IPS-NIHi7 (cell line): ENCODE data around the gene KRTAP9-4.
"Not testable (repeated sequence)": the region's sequence is repeated elsewhere in the genome, so short reads cannot be mapped to it uniquely, and the experiment has no call there.

Experiments
- DNase-seq: peaks from one replicate; pipeline ENCODE4 v3.0.0; 2012; ENCODE audit warnings: mixed read lengths; ENCODE audit errors: extremely low spot score

Gene KRTAP9-4

GRCh38 chr17:41249637-41250240, at the start of gene KRTAP9-4:
Gene KRTAP9-4 (plus strand): TSS chr17:41249687. CDS start chr17:41249721, 34 bp downstream.
- DNase-seq, result peak; percentile 0

GRCh38 chr17:41211845-41212466, 37.5 kb upstream of the KRTAP9-4 start:
- DNase-seq, result no peak

DNA sequence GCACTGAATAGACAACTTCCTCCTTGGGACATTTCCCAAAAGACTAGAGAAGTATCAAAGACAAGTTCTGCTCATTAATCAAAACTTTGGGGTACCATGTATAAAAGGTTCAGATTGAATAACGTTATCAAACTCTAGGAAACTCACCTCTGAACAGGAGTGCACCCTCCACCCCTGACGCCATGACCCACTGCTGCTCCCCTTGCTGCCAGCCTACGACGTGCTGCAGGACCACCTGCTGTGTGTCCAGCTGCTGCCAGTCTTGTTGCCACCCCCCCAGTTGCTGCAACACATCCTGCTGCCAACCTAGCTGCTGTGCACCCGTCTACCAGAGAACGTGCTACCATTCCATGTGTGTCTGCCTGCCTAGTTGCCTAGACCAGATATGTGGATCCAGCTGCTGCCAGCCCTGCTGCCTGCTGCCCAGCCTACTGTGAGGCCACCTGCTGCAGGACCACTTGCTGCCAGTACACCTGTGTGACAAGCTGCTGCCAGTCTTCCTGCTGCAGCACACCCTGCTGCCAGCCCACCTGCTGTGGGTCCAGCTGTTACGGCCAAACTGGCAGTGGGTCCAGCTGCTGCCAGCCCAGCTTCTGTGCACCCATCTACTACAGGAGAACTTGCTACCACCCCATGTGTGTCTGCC, 36.8 kb upstream of the KRTAP9-4 start:
- DNase-seq, result no peak

- DNase-seq, result no peak
These were observed 33.8 kb upstream of the KRTAP9-4 start for GRCh38 chr17:41215681-41216080.

GRCh38 chr17:41223821-41224220, 25.7 kb upstream of the KRTAP9-4 start:
- DNase-seq, result no peak

GRCh38 chr17:41226051-41226450, 23.4 kb upstream of the KRTAP9-4 start:
- no peak for DNase-seq

- not testable (repeated sequence) for DNase-seq
These were observed 22.8 kb upstream of the KRTAP9-4 start, which contains the start of gene KRTAP9-2 for GRCh38 chr17:41226598-41227095. Gene KRTAP9-2 (plus strand): TSS chr17:41226648. CDS start chr17:41226655, 7 bp downstream.

- DNase-seq, result no peak
These were observed 19.4 kb upstream of the KRTAP9-4 start for GRCh38 chr17:41230094-41230493.

- no peak for DNase-seq
These were observed 17.8 kb upstream of the KRTAP9-4 start for GRCh38 chr17:41231731-41232130.

GRCh38 chr17:41232399-41233105, 16.9 kb upstream of the KRTAP9-4 start, which contains the start of gene KRTAP9-3:
Gene KRTAP9-3 (plus strand): TSS chr17:41232449. CDS start chr17:41232502, 53 bp downstream.
- DNase-seq, result not testable (repeated sequence)

DNA sequence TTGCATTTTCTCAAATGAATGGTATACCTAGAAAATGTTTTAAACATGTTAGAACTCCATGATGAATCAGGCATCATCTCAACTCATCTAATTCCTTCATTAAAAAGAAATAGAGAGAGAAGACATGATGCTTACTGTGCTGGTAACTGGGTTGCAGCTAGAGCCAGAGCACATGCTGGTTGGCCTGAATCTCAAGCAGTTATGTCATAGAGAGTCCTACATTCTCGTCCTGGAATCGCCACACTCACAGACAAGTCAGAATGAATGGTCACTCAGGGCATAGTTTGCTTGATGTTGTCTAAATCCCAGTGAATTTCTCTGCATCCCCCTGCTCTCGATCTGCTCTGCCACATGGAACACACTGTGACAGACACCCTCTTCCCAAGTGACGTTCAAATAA, 12.4 kb upstream of the KRTAP9-4 start:
- not testable (repeated sequence) for DNase-seq

GRCh38 chr17:41237949-41238437, 11.5 kb upstream of the KRTAP9-4 start, which contains the start of gene KRTAP9-8:
Gene KRTAP9-8 (plus strand): TSS chr17:41237999. CDS start chr17:41238052, 53 bp downstream.
- not testable (repeated sequence) for DNase-seq

DNA sequence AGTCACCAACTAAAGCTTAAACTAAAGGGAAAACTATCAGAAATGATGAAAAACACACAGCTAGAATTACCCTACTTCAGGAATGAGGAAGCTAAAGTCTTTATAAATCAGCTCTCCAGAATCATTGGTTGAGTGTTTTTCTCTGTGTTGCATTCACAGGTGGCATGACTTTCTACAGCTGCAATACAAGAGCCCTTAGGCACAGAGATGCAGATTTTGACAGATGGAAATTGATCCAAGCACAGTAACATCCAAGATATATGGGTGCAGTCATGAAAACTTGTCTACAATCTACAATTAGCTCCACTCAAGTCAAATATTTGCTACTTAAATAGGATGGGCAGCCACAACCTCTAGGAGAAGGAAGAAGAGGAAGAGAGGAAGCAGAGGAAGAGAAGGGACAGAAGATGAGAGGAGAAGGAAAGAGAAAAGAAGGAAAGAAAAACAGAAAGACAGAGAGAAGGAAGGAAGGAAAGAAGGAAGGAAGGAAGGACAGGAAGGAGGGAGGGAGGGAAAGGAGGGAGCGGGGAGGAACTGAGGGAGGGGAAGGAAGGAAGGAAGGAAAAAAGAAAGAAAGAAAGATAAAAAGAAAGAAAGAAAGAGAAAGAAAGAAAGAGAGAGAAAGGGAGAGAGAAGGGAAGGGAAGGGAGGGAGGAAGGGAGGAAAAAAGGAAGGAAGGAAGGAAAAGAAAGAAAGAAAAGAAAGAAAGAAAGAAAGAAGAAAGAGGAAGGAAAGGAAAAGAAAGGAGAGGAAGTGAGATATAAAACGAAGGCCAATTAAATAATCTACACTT, 2.3 kb upstream of the KRTAP9-4 start:
- DNase-seq, result not testable (repeated sequence)

DNA sequence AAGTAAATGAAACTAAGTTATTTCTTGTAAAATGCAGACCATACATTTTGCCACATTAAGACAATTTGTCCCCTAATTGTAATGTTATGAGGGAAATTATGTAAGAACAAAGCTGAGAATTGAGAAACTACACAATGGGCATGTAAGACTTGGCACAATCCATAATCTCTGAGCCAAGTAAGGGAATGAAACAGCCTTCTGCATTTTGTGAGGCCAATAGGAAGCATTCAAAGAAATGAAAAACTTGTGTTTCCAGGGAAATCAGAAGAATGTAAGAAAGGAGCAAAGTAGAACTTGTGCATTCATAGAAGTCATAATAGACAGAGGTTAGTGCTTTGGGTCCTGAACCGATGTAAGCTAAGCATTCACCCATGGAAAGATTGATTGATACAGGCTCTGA, 1.8 kb downstream of the KRTAP9-4 start:
- DNase-seq, result peak; percentile 0

- no peak for DNase-seq
These were observed 5.4 kb downstream of the KRTAP9-4 start for GRCh38 chr17:41254861-41255260.

DNA sequence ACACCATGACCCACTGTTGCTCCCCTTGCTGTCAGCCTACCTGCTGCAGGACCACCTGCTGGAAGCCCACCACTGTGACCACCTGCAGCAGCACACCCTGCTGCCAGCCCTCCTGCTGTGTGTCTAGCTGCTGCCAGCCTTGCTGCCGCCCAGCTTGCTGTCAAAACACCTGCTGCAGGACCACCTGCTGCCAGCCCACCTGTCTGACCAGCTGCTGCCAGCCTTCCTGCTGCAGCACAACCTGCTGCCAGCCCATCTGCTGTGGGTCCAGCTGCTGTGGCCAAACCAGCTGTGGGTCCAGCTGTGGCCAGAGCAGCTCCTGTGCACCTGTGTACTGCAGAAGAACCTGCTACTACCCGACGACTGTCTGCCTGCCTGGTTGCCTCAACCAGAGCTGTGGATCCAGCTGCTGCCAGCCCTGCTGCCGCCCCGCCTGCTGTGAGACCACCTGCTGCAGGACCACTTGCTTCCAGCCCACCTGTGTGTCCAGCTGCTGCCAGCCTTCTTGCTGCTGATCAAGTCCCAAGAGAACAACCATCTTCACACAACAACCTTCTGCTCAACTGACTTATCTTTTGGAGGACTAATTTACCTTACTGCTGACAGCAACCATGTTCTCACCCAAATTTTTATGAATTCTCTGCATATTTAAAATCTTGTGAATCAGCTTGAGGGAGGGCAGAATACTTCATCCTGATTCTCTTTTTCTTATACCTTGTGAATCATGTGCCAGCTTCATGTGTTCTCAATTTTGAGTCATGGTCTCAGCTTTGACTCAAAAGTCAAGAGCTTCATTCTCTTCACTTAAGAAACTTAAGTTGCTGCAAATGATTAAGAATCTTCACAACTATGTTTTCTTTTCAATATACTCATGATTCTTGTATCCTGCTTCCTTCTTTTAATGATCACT, 6.1 kb downstream of the KRTAP9-4 start, which contains the start of gene KRTAP9-9:
KRTAP9-9 (plus strand) TSS at position 4 of the 910 bp plus-strand sequence.
- not testable (repeated sequence) for DNase-seq

DNA sequence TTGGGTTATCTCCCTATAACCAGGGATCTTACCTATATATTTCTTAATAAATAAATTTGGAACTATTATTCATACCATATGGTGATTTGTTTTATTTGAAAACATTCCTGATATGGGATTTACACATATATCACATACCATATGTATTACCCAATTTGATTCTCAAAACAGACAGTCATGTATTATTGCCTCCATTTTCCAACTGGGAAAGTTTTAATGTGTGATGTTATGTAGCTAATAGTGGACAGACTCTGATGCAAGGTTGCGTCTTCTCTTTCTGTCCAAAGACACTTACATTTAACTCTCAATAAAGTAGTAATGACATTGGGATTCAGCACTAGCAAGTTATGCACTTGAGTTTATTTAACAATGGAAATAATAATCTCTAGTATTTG, 6.8 kb downstream of the KRTAP9-4 start:
- DNase-seq, result no peak

DNA sequence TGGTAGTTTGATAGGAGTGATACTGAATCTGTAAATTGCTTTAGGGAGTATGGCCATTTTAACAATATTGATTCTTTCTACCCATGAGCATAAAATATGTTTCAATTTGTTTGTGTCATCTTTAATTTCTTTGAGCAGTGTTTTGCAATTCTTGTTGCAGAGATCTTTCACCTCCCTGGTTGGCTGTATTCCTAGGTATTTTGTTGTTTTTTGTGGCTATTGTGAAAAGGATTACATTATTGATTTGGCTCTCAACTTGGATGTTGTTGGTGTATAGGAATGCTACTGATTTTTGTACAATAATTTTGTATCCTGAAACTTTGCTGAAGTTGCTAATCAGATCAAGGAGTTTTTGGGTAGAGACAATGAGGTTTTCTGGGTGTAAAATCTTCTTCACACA, 8.9 kb downstream of the KRTAP9-4 start:
- no peak for DNase-seq

DNA sequence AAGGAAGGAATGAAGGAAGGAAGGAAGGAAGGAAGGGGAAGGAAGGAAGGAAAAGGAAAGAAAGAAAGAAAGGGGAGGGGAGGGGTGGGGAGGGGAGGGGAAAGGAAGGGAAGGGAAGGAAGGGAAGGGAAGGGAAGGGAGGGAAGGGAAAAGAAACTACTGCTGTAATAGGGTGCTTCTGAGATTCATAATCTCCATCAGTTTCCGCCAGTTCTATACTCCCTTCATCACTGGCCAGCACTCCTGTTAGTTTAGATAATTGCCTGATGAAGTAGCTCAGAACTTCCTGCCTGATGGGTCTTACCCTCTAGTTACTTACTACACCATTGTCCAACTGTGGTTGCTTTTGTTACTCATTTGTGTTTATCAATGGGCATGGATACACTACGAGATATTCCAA, 13.7 kb downstream of the KRTAP9-4 start:
- no peak for DNase-seq

- peak; percentile 0 for DNase-seq
These were observed 15.1 kb downstream of the KRTAP9-4 start for GRCh38 chr17:41264599-41264998.
